SK-N-SH (cell line): ENCODE measurements around the gene SLC9A8. TPM values are rescaled to one million over a fixed set of nuclear protein-coding genes. Genes with fewer than 3 reads are reported as not detected.

Experiments used
- CTCF ChIA-PET: fragments of 300-600, 350-600 bp; formaldehyde crosslinking; extraction: SDS; loops from one replicate; lab custom pipeline; 2021; lab: Yijun Ruan, JAX
- POLR2A ChIA-PET: fragments of 350-600 bp; sonication (Branson Sonifier 250); formaldehyde crosslinking; extraction: SDS; loops from one replicate; lab custom pipeline; 2020; ENCODE audit warnings: antibody characterized with exemption, inconsistent platforms; lab: Yijun Ruan, JAX
- DNase-seq: peaks from one replicate; pipeline ENCODE4 v3.0.0; 2012
- H2AFZ ChIP-seq: fragments of 200-600 bp; sonication (generic); 2 replicates; pipeline ENCODE4 v1.8.1; 2016; ENCODE audit warnings: antibody characterized with exemption, mild to moderate bottlenecking, low read depth
- H3F3A ChIP-seq: fragments of 200-600 bp; sonication (generic); replicated peaks from 2 replicates; pipeline ENCODE3; 2016; ENCODE audit warnings: antibody characterized with exemption, mild to moderate bottlenecking; ENCODE audit not compliant: insufficient read depth
- H3K27ac ChIP-seq, 2 experiments: fragments of 200-500 bp in 1 of 2; fragments of 200-600 bp in 1 of 2; sonication (Bioruptor generic) in 1 of 2; sonication (generic), shearing (Covaris generic) in 1 of 2; 2 replicates each; pipeline versions ENCODE4 v1.5.1 to v1.6.1; 2014 to 2016; ENCODE audit warnings: low read depth in 2 of 2, inconsistent platforms in 1 of 2, low read length in 1 of 2, mild to moderate bottlenecking in 1 of 2, mixed read lengths in 1 of 2
- H3K27me3 ChIP-seq: fragments of 200-600 bp; sonication (generic), shearing (Covaris generic); 2 replicates; pipeline ENCODE4 v1.6.1; 2016; ENCODE audit warnings: mixed run types; ENCODE audit not compliant: insufficient read depth
- H3K36me3 ChIP-seq, 2 experiments: fragments of 200-500 bp in 1 of 2; fragments of 200-600 bp in 1 of 2; sonication (Bioruptor generic) in 1 of 2; sonication (generic) in 1 of 2; replicated peaks in 1 of 2; 2 replicates each; pipeline versions ENCODE3 to v1.5.1; 2014 to 2016; ENCODE audit warnings: low read length in 1 of 2, mild to moderate bottlenecking in 1 of 2; ENCODE audit not compliant: insufficient read depth in 2 of 2, control insufficient read depth in 1 of 2
- H3K4me1 ChIP-seq, 2 experiments: fragments of 200-500 bp in 1 of 2; fragments of 200-600 bp in 1 of 2; sonication (Bioruptor generic) in 1 of 2; sonication (generic), shearing (Covaris generic) in 1 of 2; 2 replicates each; pipeline versions ENCODE4 v1.5.1 to v1.6.1; 2014 to 2016; ENCODE audit warnings: low read depth in 1 of 2, low read length in 1 of 2, mixed run types in 1 of 2; ENCODE audit not compliant: insufficient read depth in 2 of 2, control insufficient read depth in 1 of 2
- H3K4me2 ChIP-seq: fragments of 200-600 bp; sonication (generic), shearing (Covaris generic); 2 replicates; pipeline ENCODE4 v1.6.1; 2017; ENCODE audit warnings: mixed run types
- H3K4me3 ChIP-seq, 2 experiments: fragments of 200-500 bp in 1 of 2; fragments of 200-600 bp in 1 of 2; sonication (Bioruptor generic) in 1 of 2; sonication (generic), shearing (Covaris generic) in 1 of 2; 2 replicates each; pipeline versions ENCODE4 v1.5.1 to v1.8.1; 2014 to 2016; ENCODE audit warnings: low read depth in 2 of 2, inconsistent platforms in 1 of 2, low read length in 1 of 2, mild to moderate bottlenecking in 1 of 2, mixed read lengths in 1 of 2, moderate library complexity in 1 of 2
- H3K79me2 ChIP-seq: fragments of 200-600 bp; sonication (generic); 2 replicates; pipeline ENCODE4 v1.8.1; 2017; ENCODE audit warnings: mild to moderate bottlenecking; ENCODE audit not compliant: insufficient read depth
- H3K9ac ChIP-seq: fragments of 200-600 bp; sonication (generic); 2 replicates; pipeline ENCODE4 v1.6.1; 2017; ENCODE audit warnings: mixed run types
- H3K9me2 ChIP-seq: fragments of 200-600 bp; sonication (generic); 2 replicates; pipeline ENCODE4 v1.6.1; 2017; ENCODE audit warnings: mixed run types
- H3K9me3 ChIP-seq: fragments of 200-600 bp; sonication (generic); 2 replicates; pipeline ENCODE4 v1.6.1; 2017; ENCODE audit warnings: mixed run types, mild to moderate bottlenecking, moderate library complexity
- H4K20me1 ChIP-seq: fragments of 200-600 bp; sonication (generic); 2 replicates; pipeline ENCODE4 v1.6.1; 2017; ENCODE audit warnings: mild to moderate bottlenecking, mixed run types; ENCODE audit not compliant: insufficient read depth
- CHD2 ChIP-seq: fragments of 150-350 bp; IDR thresholded peaks from 2 replicates; pipeline ENCODE4 v1.6.1; 2018; ENCODE audit warnings: low read length; ENCODE audit not compliant: partially characterized antibody
- ELF1 ChIP-seq: IDR thresholded peaks from 2 replicates; pipeline ENCODE4 v1.4.0; 2012
- EP300 ChIP-seq, 2 experiments: IDR thresholded peaks; 2 replicates each; pipeline versions ENCODE4 v1.4.0 to v1.6.1; 2012; ENCODE audit warnings: borderline replicate concordance in 1 of 2, low read depth in 1 of 2, low read length in 1 of 2
- FOSL2 ChIP-seq: IDR thresholded peaks from 2 replicates; pipeline ENCODE4 v1.4.0; 2012; ENCODE audit warnings: low read depth, mild to moderate bottlenecking, moderate library complexity, borderline replicate concordance
- FOXJ3 ChIP-seq: sonication (generic); formaldehyde crosslinking; IDR thresholded peaks from 2 replicates; pipeline ENCODE4 v1.5.1; 2020; ENCODE audit warnings: mild to moderate bottlenecking, missing genetic modification reagents
- GABPA ChIP-seq: IDR thresholded peaks from 2 replicates; pipeline ENCODE4 v1.4.0; 2012; ENCODE audit warnings: low read depth, mild to moderate bottlenecking
- GATA2 ChIP-seq: sonication (generic); formaldehyde crosslinking; IDR thresholded peaks from 2 replicates; pipeline ENCODE4 v1.5.0; 2020; ENCODE audit warnings: mild to moderate bottlenecking, missing genetic modification reagents
- JUND ChIP-seq: IDR thresholded peaks from 2 replicates; pipeline ENCODE4 v1.4.0; 2012
- MAX ChIP-seq: IDR thresholded peaks from 2 replicates; pipeline ENCODE4 v1.4.0; 2012; ENCODE audit warnings: low read depth
- NFIC ChIP-seq: IDR thresholded peaks from 2 replicates; pipeline ENCODE4 v1.4.0; 2012; ENCODE audit warnings: borderline replicate concordance
- NRF1 ChIP-seq: IDR thresholded peaks from 2 replicates; pipeline ENCODE4 v1.6.1; 2012; ENCODE audit warnings: low read depth, mild to moderate bottlenecking, low read length
- PBX3 ChIP-seq: IDR thresholded peaks from 2 replicates; pipeline ENCODE4; 2012
- POLR2AphosphoS5 ChIP-seq: IDR thresholded peaks from 2 replicates; pipeline ENCODE4 v1.6.1; 2012; ENCODE audit warnings: low read depth, low read length
- RCOR1 ChIP-seq: fragments of 150-350 bp; IDR thresholded peaks from 2 replicates; pipeline ENCODE4 v1.6.1; 2017; ENCODE audit warnings: antibody characterized with exemption, low read length
- RFX5 ChIP-seq: IDR thresholded peaks from 2 replicates; pipeline ENCODE4 v1.6.1; 2012; ENCODE audit warnings: mild to moderate bottlenecking, improper control_type of control experiment, low read length
- SMC3 ChIP-seq: IDR thresholded peaks from 2 replicates; pipeline ENCODE4 v1.6.1; 2012; ENCODE audit warnings: low read depth, low read length, improper control_type of control experiment
- TEAD4 ChIP-seq: IDR thresholded peaks from 2 replicates; pipeline ENCODE4 v1.4.0; 2012; ENCODE audit warnings: mild to moderate bottlenecking, borderline replicate concordance; ENCODE audit not compliant: insufficient read depth
- USF1 ChIP-seq: IDR thresholded peaks from 2 replicates; pipeline ENCODE4 v1.4.0; 2012; ENCODE audit warnings: low read depth, borderline replicate concordance
- USF2 ChIP-seq: fragments of 150-350 bp; IDR thresholded peaks from 2 replicates; pipeline ENCODE4 v1.6.1; 2017; ENCODE audit warnings: antibody characterized with exemption, low read length, low read depth, borderline replicate concordance
- YY1 ChIP-seq: IDR thresholded peaks from 2 replicates; pipeline ENCODE4 v1.4.0; 2012; ENCODE audit warnings: low read depth, mild to moderate bottlenecking
- WGBS: methylation state at CpG from one replicate; pipeline ENCODE4 v1.1.6; 2017; ENCODE audit warnings: low lambda C conversion rate; 5-methylcytosine and 5-hydroxymethylcytosine counted together
- polyA plus RNA-seq, 3 experiments: library from polyadenylated mRNA; depleted of rRNA; stranded (reverse); fragments of >200 nt; gene quantifications; 2 replicates each; pipeline ENCODE4 v1.2.3, GENCODE V29; 2012

Gene SLC9A8
- polyA plus RNA-seq, 1 of the 3 experiments (the other 2 are of a cell fraction): 3.4 TPM

GRCh38 chr20:49899541-49900383, 87.1 kb downstream of the SLC9A8 start:
- ChIA-PET POLR2A (interaction anchor here (0.6 kb wide), 1 partner anchor 694 kb away, joined by 3 read pairs; no protein-coding TSS in a partner anchor), CTCF (interaction anchor here (0.8 to 2.7 kb wide), 6 partner anchors 10 to 289 kb away, joined by 3 to 25 read pairs (median 3); no protein-coding TSS in a partner anchor)
- H3K79me2 ChIP-seq: no peaks in the 10 kb centered on the region
- H3K9me2 ChIP-seq: no peaks in the 10 kb centered on the region
- H3K4me3 ChIP-seq: no peak overlapping the region
- H3K36me3 ChIP-seq: peaks cover 0 to 14% of the 10 kb centered on the region in 2 experiments
- no peaks in the 10 kb centered on the region for H3K9me3 ChIP-seq
- peaks cover 0 to 10% of the 10 kb centered on the region in 2 experiments; a peak in 1 of 4 replicates for H3K4me1 ChIP-seq
- TF ChIP-seq EP300 (IDR thresholded peaks at IDR 0.05; ENCODE audit: borderline replicate concordance in 1 of 2, low read depth in 1 of 2, low read length in 1 of 2) (no peak), POLR2AphosphoS5 (no peak), GABPA (no peak), MAX (no peak), FOSL2 (no peak), NFIC (no peak), GATA2 (CRISPR knock-in tag) (no peak), RFX5 (no peak), ELF1 (no peak), TEAD4 (no peak), NRF1 (no peak), FOXJ3 (CRISPR knock-in tag) (no peak), YY1 (no peak), RCOR1 (no peak), JUND (no peak), USF2 (no peak), CHD2 (no peak), SMC3 (no peak), USF1 (no peak), PBX3 (no peak)
- H3F3A ChIP-seq: no peaks in the 10 kb centered on the region
- H2AFZ ChIP-seq: no peak overlapping the region
- H4K20me1 ChIP-seq: no peaks in the 10 kb centered on the region
- WGBS: 71% methylated on average over 10 of the region's 10 CpGs
- H3K4me2 ChIP-seq: no peak overlapping the region
- no peak for DNase-seq
- H3K27me3 ChIP-seq: no peaks in the 10 kb centered on the region
- H3K9ac ChIP-seq: no peak overlapping the region
- no peak overlapping the region for H3K27ac ChIP-seq
